VCaP (cell line): ENCODE measurements around the gene TMEM87A.

Source experiments
- H3K27ac ChIP-seq: fragments of 450-650 bp; 2 replicates; pipeline ENCODE4 v1.5.1; 2017
- TF ChIP-seq, protein P1 (sequence below): fragments of 450-650 bp; conservative IDR thresholded peaks from 2 replicates; pipeline ENCODE4 v1.5.1; 2017; ENCODE audit warnings: mild to moderate bottlenecking, moderate library complexity

The TMEM87A gene

DNA sequence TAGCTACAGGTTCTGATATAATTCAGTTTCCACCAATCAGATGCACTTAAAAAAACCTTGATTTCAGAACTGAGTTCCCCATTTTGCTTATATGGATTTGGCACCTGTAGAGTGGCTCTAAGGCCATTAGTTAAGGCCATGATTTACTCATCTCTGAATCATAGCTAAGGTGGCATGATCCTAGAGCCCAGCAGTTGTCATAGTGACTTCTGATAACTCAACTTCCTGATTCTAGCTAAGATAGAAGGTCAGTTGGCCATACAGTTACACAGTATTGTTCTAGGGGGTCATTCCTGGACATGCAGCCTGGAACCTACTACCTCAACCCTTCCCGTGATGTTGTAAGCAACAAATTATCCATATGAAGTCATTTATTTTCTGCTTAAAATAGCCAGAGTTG lies 15.9 kb upstream of the TMEM87A start:
- no peak overlapping the region for H3K27ac ChIP-seq
- TF ChIP-seq, protein P1, sequence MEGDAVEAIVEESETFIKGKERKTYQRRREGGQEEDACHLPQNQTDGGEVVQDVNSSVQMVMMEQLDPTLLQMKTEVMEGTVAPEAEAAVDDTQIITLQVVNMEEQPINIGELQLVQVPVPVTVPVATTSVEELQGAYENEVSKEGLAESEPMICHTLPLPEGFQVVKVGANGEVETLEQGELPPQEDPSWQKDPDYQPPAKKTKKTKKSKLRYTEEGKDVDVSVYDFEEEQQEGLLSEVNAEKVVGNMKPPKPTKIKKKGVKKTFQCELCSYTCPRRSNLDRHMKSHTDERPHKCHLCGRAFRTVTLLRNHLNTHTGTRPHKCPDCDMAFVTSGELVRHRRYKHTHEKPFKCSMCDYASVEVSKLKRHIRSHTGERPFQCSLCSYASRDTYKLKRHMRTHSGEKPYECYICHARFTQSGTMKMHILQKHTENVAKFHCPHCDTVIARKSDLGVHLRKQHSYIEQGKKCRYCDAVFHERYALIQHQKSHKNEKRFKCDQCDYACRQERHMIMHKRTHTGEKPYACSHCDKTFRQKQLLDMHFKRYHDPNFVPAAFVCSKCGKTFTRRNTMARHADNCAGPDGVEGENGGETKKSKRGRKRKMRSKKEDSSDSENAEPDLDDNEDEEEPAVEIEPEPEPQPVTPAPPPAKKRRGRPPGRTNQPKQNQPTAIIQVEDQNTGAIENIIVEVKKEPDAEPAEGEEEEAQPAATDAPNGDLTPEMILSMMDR = no peak

DNA sequence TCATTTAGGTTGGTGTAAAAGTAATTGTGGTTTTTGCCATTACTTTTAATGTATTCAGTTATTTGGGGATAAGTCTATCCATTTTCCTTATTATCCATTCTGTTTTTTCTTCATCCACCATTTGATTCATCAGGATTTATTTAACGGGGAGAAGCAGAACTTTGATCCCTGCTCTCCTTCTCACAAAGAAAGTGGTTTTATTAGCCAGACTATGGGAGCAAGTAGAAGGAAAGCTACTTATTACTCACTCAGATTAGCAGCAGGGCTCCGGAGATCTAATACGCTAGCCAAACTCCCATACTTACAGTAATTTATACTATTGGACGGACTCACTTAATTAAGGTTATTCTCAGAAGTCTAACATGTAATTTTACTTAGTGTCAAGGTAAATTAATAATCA lies 14.7 kb upstream of the TMEM87A start:
- TF ChIP-seq, protein P1 = no peak
- H3K27ac ChIP-seq = no peak overlapping the region

DNA sequence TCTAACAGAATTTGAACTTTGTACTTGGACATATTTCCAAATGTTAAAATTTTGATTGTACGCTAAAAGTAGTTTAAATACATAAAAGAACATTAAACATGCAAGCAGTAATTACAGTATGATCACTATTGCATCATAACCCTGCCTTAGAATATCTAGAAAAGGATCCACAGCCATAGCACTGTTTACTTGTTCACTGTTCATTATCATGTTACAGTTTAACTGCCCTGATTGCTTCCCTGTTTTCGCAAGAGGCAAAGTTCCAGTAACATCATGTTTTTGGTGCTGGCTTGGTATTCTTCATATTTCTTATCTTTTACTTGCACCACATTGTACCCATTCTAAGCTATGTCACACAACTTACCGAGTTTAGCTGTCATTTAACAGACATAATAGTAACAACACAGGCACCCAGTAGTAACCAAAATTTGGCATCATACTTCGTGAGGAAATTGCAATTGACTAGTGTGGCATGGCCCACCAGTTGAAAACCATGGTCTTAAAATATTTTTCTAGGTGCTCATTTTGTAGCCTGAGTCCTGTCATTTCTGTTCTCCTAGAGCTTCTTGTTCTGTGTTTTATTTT lies 13.3 kb upstream of the TMEM87A start:
- TF ChIP-seq, protein P1 = no peak
- no peak overlapping the region; the same call in 1 of the 2 replicates for H3K27ac ChIP-seq

DNA sequence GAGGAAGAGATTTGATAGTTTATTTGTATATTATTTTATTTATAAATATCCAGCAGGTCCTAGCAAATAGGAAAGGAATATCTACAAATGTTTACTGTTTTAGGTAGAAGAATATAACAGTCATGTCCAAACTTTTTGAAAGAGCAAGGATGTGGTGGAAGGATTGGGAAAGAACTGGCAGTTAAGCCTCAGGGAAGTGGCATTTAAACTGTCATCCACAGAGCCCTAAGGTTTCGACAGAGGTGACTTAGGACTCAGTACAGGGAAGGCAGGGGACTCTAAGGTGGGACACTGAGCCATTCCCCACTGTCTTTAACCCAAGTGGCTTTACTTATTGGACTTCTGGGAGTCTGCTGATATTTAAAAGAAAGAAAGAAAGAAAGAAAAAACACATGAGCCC lies 11.8 kb upstream of the TMEM87A start:
- H3K27ac ChIP-seq = no peak overlapping the region
- TF ChIP-seq, protein P1 = no peak

DNA sequence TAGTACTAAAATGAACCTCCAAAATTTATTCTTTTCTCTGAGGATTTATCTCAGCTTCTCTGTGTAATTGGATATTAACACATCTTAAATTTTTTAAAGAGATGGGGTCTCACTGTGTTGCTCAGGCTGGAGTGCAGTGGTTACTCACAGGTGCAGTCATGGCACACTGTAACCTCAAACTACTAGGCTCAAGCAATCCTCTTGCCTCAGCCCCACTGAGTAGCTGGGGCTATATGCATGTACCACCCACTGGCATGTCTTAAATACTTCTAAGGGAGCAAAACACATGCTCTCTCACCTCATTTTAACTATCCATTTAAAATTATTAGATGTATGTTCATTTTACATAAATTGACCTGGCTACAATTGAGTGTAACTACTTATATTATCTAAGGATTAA lies 11.3 kb upstream of the TMEM87A start:
- TF ChIP-seq, protein P1 = no peak
- H3K27ac ChIP-seq = no peak overlapping the region

DNA sequence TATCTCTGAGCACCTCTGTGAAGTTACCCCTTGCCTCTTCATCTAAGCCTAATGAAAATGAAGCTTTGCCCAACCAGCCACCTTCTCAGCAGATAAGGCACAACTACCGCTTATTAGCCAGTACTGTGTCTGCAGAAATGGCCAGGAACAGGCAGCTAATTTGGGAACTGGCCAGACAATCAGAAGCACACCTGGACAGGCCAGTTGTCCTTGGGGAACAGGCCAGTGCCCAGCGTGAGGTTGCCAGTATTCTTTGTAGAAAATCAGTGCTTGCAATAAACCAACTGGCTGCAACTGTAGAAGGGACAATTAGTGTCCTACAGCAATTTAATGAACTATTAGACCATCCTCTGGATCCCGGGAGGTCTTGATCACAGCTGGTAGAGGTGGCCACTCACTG lies 10.4 kb upstream of the TMEM87A start:
- H3K27ac ChIP-seq = no peak overlapping the region
- TF ChIP-seq, protein P1 = no peak

DNA sequence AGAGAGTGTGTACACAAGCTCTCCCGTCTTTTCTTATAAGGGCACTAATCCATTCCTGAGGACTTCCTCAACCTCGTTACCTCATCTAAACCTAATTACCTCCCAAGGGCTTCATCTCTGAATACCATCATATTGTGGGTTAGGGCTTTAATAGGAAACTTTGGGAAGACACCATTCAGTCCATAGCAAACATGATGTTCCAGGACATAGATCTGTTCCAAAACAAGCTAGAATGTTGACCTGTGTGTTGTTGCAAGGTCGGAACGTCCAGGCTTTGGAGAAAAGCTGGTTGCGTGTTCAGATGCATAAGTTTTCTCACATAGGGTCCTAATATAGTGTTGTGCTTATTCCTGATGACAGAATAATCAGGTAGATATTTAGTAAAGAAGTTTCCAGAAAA lies 9.7 kb upstream of the TMEM87A start:
- H3K27ac ChIP-seq = no peak overlapping the region

More for the DNA sequence above, 9.7 kb upstream of the TMEM87A start:
- TF ChIP-seq, protein P1 = no peak
